Umbilical cord (tissue), 2 donors: ENCODE results near the gene TIMELESS. TPM values are rescaled to one million over a fixed set of nuclear protein-coding genes. Genes with fewer than 3 reads are reported as not detected.
"Not testable (repeated sequence)": the region's sequence is repeated elsewhere in the genome, so short reads cannot be mapped to it uniquely, and the experiment has no call there.

Source experiments
- DNase-seq: peaks from one replicate; pipeline ENCODE4 v3.0.0-alpha.2; 2015; ENCODE audit warnings: low spot score
- total RNA-seq: library from RNA; depleted of rRNA; stranded (reverse); fragments of >200 nt; gene quantifications from one replicate; pipeline ENCODE4 v1.2.3, GENCODE V29; 2014; ENCODE audit warnings: low replicate concordance; ENCODE audit not compliant: insufficient read depth

Gene TIMELESS
- total RNA-seq, 1 donor from 2014 or later: 4.8 TPM

DNA sequence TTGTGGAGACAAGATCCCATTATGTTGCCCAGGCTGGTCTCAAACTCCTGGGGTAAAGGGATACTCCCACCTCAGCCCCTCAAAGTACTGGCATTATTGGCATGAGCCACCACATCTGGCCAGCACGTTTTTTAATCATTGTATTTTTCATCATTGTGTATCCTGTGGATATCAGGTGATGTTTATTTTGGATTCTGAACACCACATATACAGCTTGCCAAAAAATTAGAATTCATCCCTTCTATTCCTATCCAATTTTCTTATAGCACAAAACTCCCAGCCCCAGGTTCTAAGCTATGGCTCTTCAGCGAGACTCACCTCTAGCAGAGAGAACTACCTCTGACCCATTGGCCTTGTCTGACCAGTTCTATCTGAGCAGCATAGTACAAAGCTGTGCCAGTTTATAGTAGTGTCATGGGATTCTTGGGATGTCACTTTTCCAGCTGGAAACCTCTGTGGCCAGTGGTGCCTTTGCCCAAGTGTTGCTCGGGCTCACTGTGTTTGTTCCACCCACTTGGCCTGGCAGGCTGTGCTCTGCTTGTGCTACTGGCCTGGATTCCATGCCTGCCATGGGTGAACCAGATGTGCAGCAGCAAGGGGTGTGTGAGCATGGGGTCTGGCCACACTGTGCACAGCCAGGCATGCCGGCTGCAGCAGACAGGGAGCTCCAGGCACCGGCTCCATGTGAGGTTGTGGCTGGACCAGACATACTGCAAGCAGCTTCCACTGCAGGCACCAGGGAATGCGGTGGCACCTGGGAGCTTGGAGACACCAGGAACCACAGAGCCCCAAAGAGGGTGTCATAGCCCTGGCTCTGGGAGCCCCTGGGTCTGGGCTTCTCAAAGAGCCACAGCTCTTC is 37.2 kb downstream of the TIMELESS start:
- no peak for DNase-seq

DNA sequence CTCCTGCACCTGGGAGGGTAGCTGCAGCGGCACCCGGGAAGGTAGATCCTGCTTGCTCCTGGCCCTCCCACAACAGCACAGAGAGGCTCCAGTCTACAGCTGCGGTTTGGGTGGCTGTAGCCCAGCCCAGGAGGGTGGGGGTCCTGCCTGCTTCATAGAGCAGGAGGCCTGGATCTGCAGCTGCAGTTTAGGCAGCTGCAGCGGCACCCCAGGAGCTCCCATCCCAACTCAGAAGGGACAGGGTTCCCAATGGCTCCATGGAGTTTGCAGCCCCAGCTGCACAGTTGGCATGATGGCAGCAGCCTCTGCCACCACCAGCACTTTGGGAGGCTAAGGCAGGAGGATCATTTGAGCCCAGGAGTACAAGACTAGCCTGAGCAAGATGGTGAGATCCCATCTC is 38.5 kb downstream of the TIMELESS start:
- DNase-seq: no peak

DNA sequence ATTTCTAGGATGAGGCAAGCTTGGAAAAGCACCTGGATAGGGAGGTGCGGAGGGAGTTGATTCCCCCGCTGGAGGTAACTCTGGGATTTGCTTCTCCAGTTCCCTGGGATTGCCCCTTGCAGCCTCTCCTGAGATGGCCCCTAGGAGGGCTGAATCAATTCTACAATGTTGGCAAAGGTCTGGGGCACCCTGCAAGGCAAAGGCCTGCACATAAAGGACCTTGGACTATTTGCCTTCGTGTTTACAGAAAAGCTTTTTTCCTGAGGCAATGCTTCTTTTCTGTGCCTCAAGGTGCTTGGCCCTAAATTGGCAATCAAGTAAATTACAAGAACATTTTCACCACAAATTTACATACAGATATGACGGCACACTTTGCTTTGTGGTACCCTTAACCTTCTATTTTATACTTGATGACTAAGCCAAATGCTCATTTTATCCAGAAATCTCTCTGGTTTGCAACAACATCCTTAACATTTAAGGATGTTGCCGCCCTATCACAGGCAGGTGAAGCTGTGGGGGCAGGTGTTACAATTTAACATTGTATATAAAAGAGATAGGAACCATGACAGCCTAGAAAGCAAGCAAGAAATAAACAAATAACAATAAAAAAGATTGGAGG is 40.3 kb downstream of the TIMELESS start:
- DNase-seq: no peak

DNA sequence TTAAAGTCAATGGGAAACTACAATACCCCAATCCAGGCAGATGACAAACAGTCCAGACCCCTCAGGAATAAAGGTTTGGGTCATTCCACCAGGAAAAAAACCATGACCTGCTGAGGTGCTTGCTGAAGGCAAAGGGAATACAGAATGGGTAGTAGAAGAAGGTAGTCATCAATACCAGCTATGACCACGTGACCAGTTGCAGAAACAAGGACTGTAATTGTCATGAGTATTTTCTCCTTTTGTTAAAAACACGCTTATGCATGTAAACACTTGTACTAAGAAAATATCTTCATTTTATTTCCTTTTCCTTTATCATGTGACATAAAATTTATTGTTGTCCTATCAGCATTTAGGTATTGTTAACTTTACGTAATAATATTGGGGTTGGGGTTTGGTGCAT is 45.0 kb downstream of the TIMELESS start:
- DNase-seq: not testable (repeated sequence)

DNA sequence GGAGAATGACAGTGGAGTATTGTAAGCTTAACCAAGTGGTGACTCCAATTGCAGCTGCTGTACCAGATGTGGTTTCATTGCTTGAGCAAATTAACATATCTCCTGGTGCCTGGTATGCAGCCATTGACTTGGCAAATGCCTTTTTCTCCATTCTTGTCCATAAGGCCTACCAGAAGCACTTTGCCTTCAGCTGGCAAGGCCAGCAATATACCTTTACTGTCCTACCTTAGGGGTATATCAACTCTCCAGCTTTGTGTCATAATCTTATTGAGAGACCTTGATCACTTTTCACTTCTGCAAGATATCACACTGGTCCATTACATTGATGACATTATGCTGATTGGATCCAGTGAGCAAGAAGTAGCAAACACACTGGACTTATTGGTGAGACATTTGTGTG is 47.6 kb downstream of the TIMELESS start:
- DNase-seq: not testable (repeated sequence)

DNA sequence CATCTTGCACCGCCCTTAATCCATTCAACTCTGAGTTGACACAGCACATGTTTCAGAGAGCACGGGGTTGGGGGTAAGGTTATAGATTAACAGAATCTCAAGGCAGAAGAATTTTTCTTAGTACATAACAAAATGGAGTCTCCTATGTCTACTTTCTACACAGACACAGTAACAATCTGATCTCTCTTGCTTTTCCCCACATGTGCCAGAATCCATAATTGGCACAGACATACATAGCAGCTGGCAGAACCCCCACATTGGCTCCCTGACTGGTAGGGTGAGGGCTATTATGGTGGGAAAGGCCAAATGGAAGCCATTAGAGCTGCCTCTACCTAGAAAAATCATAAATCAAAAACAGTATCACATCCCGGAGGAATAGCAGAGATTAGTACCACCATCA is 48.1 kb downstream of the TIMELESS start:
- not testable (repeated sequence) for DNase-seq

DNA sequence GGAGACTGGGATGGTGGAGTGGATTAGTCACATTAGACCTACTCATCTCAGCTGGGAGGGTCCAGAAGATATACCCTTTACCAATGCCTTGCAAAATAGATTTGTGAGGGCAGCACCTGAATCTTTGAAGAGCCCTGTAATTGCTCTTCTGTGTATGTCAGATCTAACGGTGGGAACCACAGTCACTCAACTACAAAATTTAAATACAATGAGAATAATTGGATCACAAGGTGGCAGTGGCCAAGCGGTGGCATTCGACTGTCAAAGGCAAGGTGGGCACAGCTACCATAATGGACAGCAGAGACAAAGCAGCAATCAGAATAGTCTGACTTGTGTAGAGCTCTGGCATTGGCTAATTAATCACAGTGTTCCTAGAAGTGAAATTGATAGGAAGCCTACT is 49.8 kb downstream of the TIMELESS start:
- not testable (repeated sequence) for DNase-seq

DNA sequence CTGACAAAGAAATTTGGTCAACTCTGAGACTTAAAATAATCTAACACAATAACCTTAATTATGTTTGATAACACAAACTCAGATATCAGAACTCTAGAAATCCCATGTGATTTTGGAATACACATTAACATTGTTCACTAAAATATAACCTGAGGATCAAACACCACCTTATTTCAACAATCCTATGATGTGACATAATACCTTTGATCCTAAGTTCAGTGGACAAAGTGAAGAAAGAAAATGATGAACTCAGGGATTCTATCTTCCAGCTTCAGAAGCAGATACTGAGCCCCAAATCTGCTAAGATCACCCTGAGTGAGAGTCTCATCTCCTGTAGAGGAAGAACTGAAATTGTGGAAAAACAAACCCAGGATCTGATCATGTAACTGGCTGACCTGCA is 50.9 kb downstream of the TIMELESS start:
- no peak for DNase-seq

DNA sequence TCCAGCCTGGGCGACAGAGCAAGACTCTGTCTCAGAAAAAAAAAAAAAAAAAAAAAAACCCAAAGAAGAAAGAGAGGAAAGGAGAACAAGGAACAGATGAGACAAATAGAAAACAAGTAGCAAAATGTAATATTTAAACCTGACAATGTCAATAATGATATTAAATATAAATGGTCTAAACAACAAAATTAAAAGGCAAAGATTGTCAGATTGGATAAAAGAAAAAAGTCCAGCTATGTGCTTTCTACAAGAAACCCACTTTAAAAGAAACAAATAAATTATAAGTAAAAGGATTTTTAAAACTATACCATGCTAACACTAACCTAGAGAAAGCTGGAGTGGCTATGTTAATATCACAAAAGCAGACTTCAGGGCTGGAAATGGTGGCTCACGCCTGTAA is 56.9 kb downstream of the TIMELESS start:
- DNase-seq: no peak

DNA sequence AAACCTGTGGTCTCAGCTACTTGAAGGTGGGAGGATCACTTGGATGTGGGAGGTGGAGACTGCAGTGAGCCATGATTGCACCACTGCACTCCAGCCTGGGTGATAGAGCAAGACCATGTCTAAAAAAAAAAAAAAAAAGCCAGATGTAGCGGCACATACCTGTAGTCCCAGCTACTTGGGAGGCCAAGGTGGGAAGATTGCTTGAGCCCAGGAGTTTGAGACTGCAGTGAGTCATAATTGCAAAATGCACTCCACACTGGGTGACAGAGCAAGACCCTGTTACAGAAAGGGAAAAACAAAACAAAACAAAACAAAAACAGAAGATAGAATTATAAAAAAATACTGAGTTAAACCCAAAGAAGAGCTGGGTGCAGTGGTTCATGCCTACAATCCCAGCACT is 57.5 kb downstream of the TIMELESS start:
- no peak for DNase-seq

DNA sequence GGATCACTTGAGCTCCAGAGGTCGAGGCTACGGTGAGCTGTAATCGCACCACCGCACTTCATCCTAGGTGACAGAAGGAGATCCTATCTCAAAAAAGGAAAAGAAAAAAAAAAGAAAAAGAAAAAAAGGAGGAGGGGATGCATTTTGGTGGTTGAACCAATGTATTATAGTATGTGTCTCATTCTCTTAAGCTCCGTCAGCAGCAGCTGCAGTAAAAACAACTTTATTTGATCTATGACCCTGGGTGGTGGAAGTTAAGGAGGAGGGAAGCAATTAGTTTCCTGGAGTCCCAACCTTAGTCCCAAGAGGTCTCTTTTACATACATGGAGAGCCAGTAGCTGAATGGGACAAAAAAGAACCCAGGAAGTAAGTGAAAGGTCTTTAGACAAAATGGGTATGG is 59.8 kb downstream of the TIMELESS start:
- DNase-seq: no peak

DNA sequence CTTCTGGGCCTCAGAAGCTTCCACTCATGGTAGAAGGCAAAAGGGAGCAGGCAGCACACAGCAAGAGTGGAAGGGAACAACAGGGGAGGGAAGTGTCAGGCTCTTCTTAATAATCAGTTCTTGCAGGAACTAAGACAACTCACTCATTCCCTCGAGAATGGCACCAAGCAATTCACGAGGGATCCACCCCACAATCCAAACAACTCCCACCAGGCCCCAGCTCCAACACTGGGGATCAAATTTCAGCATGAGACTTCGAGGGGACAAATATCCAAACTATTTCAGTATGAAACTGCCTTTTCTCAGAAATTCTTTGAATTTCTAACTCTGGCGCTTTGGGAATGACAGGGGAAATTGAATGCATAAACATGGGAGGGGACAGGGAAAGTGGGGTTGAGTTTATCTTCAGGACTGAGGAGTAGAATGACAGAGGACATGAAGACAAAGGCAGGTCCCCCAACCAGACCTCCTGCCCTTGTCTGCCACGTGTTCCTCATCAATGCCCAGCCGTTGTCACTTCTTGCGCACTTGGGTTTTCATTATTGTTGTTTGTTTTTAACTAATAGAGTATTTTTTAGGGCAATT is 62.0 kb downstream of the TIMELESS start:
- peak; percentile 30 for DNase-seq

DNA sequence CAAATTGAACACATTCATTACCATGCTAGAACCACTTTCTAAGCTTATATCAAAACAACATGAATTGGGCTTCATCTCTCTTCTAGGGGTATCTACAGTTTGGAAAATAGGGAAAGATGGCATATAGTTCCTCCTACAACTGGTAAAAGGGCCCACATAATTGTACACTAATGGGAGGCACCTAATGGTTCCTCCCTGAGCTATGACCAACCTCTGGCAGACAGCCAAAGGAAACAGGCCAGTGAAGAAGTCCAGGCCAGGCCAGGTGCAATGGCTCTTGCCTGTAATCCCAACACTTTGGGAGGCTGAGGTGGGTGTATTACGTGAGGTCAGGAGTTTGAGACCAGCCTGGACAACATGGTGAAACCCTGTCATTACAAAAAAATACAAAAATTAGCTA is 63.4 kb downstream of the TIMELESS start:
- DNase-seq: no peak

DNA sequence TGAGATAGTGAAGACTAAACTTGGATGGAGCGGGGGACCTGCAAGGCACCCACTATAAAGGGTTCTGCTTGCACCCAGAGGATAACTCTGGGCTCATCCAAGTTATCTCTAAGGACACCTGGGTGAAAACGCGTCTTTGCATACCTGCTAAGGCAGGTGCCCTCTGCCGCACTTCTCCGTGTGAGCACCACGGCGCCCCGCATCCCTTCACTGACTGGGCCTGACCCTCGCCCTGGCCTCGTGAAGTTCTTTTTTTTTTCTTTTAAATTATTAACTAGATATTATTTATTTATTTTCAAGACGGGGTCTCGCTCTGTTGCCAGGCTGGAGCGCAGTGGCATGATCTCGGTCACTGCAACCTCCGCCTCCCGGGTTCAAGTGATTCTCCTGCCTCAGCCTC is 66.6 kb downstream of the TIMELESS start:
- DNase-seq: no peak

DNA sequence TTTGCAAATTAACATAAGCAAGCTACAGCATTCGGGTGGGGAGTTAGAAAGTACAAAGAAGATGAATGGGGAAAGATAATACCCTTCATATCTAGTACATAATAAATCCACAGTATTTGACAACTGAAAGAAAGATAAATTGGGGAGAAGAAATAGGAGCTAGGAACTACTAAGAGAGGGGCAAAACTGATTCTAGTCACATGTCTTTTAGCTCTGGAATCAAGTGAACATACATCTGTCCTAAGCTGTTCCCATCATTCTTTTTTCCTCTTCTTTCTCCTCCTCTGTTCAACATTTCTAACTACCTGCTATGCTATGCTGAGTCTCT is 71.3 kb downstream of the TIMELESS start:
- DNase-seq: no peak

DNA sequence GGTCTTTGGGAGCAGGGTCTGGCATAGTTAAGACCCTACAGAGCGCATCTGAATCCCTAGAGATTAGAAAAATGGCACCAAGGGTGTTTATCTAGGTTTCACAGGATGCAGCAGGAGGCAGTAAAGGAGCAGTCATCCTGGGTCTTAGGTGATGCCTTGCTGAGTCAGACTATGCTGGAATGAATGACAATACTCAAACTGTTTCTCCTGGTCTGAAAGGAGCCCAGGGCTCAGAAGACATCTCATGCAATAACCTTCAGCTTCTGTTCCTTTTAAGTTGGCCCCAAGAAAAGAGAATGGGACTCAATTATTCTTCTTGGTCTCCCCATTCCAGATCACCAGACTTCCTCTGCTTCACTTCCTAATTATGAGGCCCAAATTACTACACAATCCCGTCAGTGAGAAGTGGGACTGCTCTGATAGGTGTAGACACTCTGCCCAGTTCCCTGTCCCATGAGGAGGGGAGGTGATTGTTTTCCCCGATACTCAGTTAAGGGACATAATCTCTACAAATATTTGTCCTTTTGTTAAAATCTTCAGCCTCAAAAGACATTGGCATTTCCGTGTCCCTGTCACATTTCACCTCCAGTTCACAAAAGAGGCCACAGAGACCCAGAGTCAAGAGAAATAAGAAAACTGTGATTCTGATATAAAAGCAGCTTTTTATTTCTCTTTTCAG is 71.8 kb downstream of the TIMELESS start:
- no peak for DNase-seq

DNA sequence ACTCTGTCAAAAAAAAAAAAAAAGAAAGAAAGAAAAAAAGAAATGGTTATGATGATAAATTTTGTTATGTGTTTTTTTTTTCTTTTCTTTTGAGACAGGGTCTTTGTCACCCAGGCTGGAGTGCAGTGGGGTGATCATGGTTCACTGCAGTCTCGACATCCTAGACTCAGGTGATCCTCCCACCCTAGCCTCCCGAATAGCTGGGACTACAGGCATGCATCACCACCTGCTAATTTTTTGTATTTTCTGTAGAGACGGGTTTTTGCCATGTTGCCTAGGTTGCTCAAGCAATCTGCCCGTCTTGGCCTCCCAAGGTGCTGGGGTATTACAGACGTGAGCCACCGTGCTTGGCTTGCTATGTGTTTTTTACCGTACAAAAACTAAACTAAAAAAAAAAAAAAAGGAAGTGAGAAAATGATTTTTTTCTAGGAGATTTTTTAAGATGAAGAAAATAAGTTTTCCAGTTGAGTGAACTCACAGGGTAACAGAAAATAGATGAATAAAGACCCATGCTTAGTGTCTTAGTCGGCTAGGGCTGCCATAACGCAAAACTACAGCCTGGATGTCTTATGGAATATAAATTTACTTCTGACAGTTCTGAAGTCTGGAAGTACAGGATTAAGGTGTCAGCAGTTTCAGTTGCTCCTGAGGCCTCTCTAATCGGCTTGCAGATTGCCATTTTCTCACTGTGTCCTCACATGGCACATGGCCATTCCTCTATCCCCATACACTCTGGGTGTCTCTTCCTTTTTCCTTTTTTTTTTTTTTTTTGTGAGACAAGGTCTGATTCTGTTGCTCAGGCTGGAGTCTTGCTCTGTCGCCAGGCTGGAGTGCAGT is 73.4 kb downstream of the TIMELESS start:
- DNase-seq: no peak

DNA sequence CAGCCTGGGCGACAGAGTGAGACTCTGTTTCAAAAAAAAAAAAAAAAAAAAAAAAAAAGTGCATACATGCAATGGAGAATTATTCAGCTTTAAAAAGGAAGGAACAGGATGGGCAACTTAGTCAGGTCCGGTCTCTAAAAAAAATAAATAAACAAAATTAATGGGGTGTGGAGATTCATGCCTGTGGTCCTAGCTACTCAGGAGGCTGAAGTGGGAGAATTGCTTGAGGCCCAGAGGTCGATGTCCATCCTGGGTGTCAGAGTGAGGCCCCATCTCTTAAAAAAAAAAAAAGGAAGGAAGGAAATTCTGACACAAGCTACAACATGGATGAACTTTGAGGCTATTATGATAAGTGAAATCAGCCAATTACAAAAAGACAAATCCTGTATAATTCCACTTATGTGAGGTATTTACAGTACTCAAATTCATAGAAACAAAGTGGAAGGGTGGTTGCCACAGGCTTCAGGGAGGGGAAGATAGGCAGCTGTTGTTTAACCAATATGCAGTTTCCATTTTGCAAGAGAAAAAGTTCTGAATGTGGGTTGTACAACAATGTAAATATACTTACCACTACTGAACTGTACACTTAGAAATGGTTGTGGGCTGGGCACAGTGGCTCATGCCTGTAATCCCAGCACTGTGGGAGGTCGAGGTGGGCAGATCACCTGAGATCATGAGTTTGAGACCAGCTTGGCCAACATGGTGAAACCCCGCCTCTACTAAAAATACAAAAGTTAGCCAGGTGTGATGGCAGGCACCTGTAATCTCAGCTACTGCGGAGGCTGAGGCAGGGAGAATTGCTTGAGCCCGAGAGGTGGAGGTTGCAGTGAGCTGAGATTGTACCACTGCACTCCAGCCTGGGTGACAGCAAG is 74.3 kb downstream of the TIMELESS start:
- no peak for DNase-seq

DNA sequence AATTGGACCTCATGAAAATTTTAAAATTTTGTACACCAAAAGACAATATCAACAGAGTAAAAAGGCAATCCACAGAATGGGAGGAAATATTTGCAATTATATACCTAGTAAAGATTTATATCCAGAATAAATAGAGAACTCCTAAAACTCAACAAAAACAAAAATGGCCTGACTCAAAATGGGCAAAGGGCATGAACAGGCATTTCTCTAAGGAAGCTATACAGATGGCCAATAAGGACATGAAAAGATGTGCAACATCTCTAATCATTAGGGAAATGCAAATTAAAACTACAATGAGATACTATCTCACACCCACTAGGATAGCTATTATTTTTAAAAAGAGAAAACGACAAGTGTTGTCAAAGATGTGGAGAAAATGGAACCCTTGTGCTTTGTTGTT is 75.7 kb downstream of the TIMELESS start:
- DNase-seq: no peak

DNA sequence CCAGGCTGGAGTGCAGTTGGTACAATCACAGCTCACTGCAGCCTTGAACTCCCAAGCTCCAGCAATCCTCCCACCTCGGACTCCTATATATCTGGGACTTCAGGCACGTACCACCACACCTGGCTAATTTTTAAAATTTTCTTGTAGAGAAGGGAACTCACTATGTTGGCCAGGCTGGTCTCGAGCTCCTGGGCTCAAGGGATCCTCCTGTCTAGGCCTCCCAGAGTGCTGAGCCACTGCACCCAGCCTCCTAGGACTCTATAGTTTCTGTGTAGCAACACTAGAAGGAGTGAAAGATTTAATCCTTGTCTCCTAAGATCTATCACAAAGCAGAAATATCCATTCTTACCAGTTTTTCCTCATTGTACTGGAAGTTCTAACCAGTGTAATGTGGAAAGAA is 82.3 kb downstream of the TIMELESS start:
- no peak for DNase-seq
